Skeletal muscle cell (primary cell): Measurements from ENCODE around the gene HOXB5.

Experiments used
- DNase-seq: peaks from one replicate; pipeline ENCODE4 v3.0.0-alpha.2; 2010; ENCODE audit warnings: low read depth
- H3K4me3 ChIP-seq: 2 replicates; pipeline ENCODE4 v1.5.1; 2011; ENCODE audit warnings: low read depth, mild to moderate bottlenecking, control low read depth, low read length, moderate library complexity

Gene HOXB5

GRCh38 chr17:48567209-48567608, 26.4 kb downstream of the HOXB5 start:
- no peak overlapping the region for H3K4me3 ChIP-seq
- DNase-seq: no peak

- H3K4me3 ChIP-seq: no peak overlapping the region
- no peak for DNase-seq
Observed at GRCh38 chr17:48566717-48567116, 26.9 kb downstream of the HOXB5 start.

GRCh38 chr17:48565925-48566710, 27.5 kb downstream of the HOXB5 start:
- H3K4me3 ChIP-seq: no peak overlapping the region
- no peak for DNase-seq

GRCh38 chr17:48565022-48565554, 28.5 kb downstream of the HOXB5 start:
- DNase-seq: no peak
- H3K4me3 ChIP-seq: peak overlapping the region; percentile 40

GRCh38 chr17:48564188-48565021, 29.2 kb downstream of the HOXB5 start:
- peak overlapping the region; percentile 40 for H3K4me3 ChIP-seq
- no peak for DNase-seq

GRCh38 chr17:48563867-48564187, 29.8 kb downstream of the HOXB5 start:
- no peak for DNase-seq
- H3K4me3 ChIP-seq: peak overlapping the region; percentile 30

- DNase-seq: no peak
- H3K4me3 ChIP-seq: peak overlapping the region; percentile 30
Observed at GRCh38 chr17:48563385-48563838, 30.2 kb downstream of the HOXB5 start.

GRCh38 chr17:48562934-48563333, 30.6 kb downstream of the HOXB5 start:
- H3K4me3 ChIP-seq: peak overlapping the region; percentile 30
- no peak for DNase-seq

GRCh38 chr17:48561884-48562810, 31.4 kb downstream of the HOXB5 start:
- DNase-seq: no peak
- H3K4me3 ChIP-seq: no peak overlapping the region

- no peak for DNase-seq
- H3K4me3 ChIP-seq: no peak overlapping the region
Observed at GRCh38 chr17:48559840-48560817, 33.5 kb downstream of the HOXB5 start.

GRCh38 chr17:48559122-48559839, 34.3 kb downstream of the HOXB5 start:
- DNase-seq: no peak
- H3K4me3 ChIP-seq: no peak overlapping the region

- DNase-seq: no peak
- H3K4me3 ChIP-seq: no peak overlapping the region
Observed at GRCh38 chr17:48558831-48559121, 34.8 kb downstream of the HOXB5 start.

- no peak overlapping the region for H3K4me3 ChIP-seq
- DNase-seq: no peak
Observed at GRCh38 chr17:48558057-48558830, 35.3 kb downstream of the HOXB5 start.

GRCh38 chr17:48556576-48557401, 36.8 kb downstream of the HOXB5 start:
- DNase-seq: no peak
- H3K4me3 ChIP-seq: no peak overlapping the region

- no peak for DNase-seq
- H3K4me3 ChIP-seq: no peak overlapping the region
Observed at GRCh38 chr17:48556229-48556575, 37.4 kb downstream of the HOXB5 start.
